Epithelial cell of esophagus (primary cell): ENCODE measurements around the gene SSU72.

Experiments used
- DNase-seq: peaks from one replicate; pipeline ENCODE4 v3.0.0; 2010; ENCODE audit warnings: low read depth
- H3K4me3 ChIP-seq: 2 replicates; pipeline ENCODE4 v1.5.1; 2011; ENCODE audit warnings: mild to moderate bottlenecking, low read length, control low read depth
- TF ChIP-seq, protein P1 (sequence below): IDR thresholded peaks from 2 replicates; pipeline ENCODE4 v1.5.1; 2011; ENCODE audit warnings: low read depth, mild to moderate bottlenecking, low read length, control low read depth, inconsistent platforms; ENCODE audit not compliant: insufficient read depth; ENCODE audit errors: missing control alignments

Gene SSU72

GRCh38 chr1:1594602-1595260 is 20.1 kb upstream of the SSU72 start:
- TF ChIP-seq, protein P1, sequence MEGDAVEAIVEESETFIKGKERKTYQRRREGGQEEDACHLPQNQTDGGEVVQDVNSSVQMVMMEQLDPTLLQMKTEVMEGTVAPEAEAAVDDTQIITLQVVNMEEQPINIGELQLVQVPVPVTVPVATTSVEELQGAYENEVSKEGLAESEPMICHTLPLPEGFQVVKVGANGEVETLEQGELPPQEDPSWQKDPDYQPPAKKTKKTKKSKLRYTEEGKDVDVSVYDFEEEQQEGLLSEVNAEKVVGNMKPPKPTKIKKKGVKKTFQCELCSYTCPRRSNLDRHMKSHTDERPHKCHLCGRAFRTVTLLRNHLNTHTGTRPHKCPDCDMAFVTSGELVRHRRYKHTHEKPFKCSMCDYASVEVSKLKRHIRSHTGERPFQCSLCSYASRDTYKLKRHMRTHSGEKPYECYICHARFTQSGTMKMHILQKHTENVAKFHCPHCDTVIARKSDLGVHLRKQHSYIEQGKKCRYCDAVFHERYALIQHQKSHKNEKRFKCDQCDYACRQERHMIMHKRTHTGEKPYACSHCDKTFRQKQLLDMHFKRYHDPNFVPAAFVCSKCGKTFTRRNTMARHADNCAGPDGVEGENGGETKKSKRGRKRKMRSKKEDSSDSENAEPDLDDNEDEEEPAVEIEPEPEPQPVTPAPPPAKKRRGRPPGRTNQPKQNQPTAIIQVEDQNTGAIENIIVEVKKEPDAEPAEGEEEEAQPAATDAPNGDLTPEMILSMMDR: no peak
- no peak overlapping the region for H3K4me3 ChIP-seq
- no peak for DNase-seq

- no peak for DNase-seq
- TF ChIP-seq, protein P1: no peak
- H3K4me3 ChIP-seq: no peak overlapping the region
Observed at GRCh38 chr1:1593834-1594601, 19.4 kb upstream of the SSU72 start.

GRCh38 chr1:1591452-1591851 is 16.8 kb upstream of the SSU72 start:
- DNase-seq: peak; percentile 33
- TF ChIP-seq, protein P1: no peak
- no peak overlapping the region for H3K4me3 ChIP-seq

GRCh38 chr1:1583347-1584010 is 8.8 kb upstream of the SSU72 start:
- DNase-seq: no peak
- no peak overlapping the region for H3K4me3 ChIP-seq
- TF ChIP-seq, protein P1: no peak

DNA sequence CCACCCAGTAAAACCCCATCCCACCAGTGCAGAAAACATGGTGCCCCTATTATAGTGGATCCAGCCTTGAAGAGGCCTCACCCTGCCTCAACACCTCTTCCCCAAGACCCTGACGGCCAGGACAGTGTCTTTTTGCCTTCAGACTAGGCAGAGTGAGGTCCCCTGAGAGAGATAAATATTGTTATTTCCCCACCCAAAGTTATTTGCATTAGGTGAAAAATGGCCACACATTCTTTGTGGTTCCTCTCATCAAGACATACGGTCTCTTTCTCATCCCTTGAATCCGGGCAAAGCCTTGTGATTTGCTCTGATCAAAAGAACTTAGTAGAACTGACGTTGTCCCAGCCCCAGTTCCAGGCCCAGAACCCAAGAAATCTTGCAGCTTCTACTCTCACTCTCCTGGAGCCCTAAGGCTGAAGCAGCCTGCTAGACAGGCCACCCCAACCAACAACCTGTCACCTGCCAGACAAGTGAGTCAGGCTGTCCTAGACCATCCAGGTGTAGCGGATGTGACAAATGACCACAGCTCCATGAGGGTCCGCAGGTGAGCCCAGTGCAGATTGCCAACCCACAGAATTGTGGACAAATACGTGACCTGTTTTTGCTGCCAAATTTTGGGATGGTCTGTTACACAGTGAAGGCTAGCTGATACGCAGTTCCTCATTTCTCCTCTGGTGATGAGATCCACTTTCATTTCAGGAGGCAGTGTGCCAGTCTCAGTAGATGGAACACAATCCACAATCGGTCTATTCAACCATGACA is 8.1 kb upstream of the SSU72 start:
- TF ChIP-seq, protein P1: no peak
- H3K4me3 ChIP-seq: no peak overlapping the region
- DNase-seq: no peak

DNA sequence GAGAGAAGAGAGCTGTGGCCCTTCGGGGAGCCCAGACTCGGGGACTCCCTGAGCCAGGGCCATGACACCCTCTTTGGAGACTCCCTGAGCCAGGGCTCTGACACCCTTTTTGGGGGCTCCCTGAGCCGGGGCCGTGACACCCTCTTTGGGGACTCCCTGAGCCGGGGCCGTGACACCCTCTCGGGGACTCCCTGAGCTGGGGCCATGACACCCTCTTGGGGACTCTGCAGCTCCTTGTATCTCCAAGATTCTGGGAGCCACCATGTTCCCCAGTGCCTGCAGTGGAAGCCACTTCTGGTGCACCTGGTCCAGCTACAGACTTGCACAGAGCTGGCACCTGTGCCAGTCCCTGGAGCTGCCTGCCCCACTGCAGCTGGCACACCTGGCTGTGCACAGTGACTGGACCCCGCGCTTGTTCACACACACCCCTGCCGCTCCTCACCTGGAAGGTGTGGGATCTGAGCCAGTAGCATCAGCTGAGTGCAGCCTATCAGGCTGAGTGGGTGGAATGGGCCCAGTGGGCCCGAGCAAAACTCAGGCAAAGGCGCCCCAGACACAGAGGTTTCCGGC is 3.8 kb upstream of the SSU72 start:
- no peak for DNase-seq
- TF ChIP-seq, protein P1: no peak
- H3K4me3 ChIP-seq: no peak overlapping the region
